LNCAP (cell line): ENCODE data around the gene C3orf20.

ENCODE experiments used
- CTCF ChIP-seq: fragments of 450-650 bp; IDR thresholded peaks from 2 replicates; pipeline ENCODE4 v1.5.1; 2017; ENCODE audit warnings: mild to moderate bottlenecking

C3orf20 gene

GRCh38 chr3:14791343-14791945 lies 116.5 kb downstream of the C3orf20 start:
- TF ChIP-seq CTCF = peak; percentile 90

GRCh38 chr3:14792691-14793121 lies 117.8 kb downstream of the C3orf20 start:
- TF ChIP-seq CTCF = no peak

GRCh38 chr3:14793126-14793857 lies 118.4 kb downstream of the C3orf20 start:
- TF ChIP-seq CTCF = no peak

- TF ChIP-seq CTCF = no peak
These were observed 118.9 kb downstream of the C3orf20 start for GRCh38 chr3:14793858-14794234.

GRCh38 chr3:14794435-14794834 lies 119.5 kb downstream of the C3orf20 start:
- no peak for TF ChIP-seq CTCF

- no peak for TF ChIP-seq CTCF
These were observed 121.1 kb downstream of the C3orf20 start for GRCh38 chr3:14795996-14796395.

- TF ChIP-seq CTCF = no peak
These were observed 121.6 kb downstream of the C3orf20 start for GRCh38 chr3:14796403-14797077.
